ENCODE data around the gene SNAPIN.

GRCh38 chr1:153659656-153660055 lies 1.2 kb downstream of the SNAPIN start:
- TF ChIP-seq CTCF (IDR thresholded peaks at IDR 0.05; ENCODE audit: low read length) (no peak), EZH2phosphoT487 (IDR thresholded peaks at IDR 0.05; ENCODE audit: low read length) (no peak)

Measured in MM.1S (cell line).